ENCODE measurements around the gene GRAMD1C. TPM values are rescaled to one million over a fixed set of nuclear protein-coding genes. Genes with fewer than 3 reads are reported as not detected.
A peak's percentile ranks its signal among the peaks of the same experiment; 100 is the strongest.

The GRAMD1C gene
- total RNA-seq (2016; rRNA removed; fragmentation: Illumina TruSeq; extraction: Trizol) (not detected in 2 replicates), polyA plus RNA-seq (2011; rRNA removed) (0.45 and 1.0 TPM in 2 replicates), polyA minus RNA-seq (2011; rRNA and poly(A)+ RNA removed; ENCODE audit: low replicate concordance) (0.51 TPM in 1 of 2 replicates, not detected in the other), Bru-seq, nascent RNA (percentile 13 among the genes with signal in this experiment), BruChase-seq, experiment 1, labeled RNA remaining after a 6-hour chase (percentile 14 among the genes with signal in this experiment), BruChase-seq, experiment 2, labeled RNA remaining after a 2-hour chase (percentile 13 among the genes with signal in this experiment)
- total RNA-seq (2016; cell fraction: cytosol; rRNA removed; fragmentation: Illumina TruSeq; extraction: Trizol; ENCODE audit: low read depth), result not detected in 2 replicates
- 0.27 and 0.30 TPM in 2 replicates for total RNA-seq (2016; cell fraction: insoluble cytoplasmic fraction; rRNA removed; fragmentation: Illumina TruSeq; extraction: Trizol)
- not detected in 2 replicates for total RNA-seq (2016; cell fraction: membrane; rRNA removed; fragmentation: Illumina TruSeq; extraction: Trizol)
- not detected in 2 replicates for total RNA-seq (2016; cell fraction: nucleus; rRNA removed; fragmentation: Illumina TruSeq; extraction: Trizol)
- 0.03 and 0.06 TPM in 2 replicates for polyA plus RNA-seq (2011; cell fraction: cytosol; rRNA removed)
- polyA plus RNA-seq (2011; cell fraction: nucleus; rRNA removed), result 0.63 and 1.2 TPM in 2 replicates
- polyA plus RNA-seq (2012), result 0.16 and 0.31 TPM in 2 replicates
- not detected in 2 replicates for polyA plus RNA-seq (2016; cell fraction: cytosol; fragmentation: Illumina TruSeq; extraction: Trizol; ENCODE audit: low read depth)
- not detected in 2 replicates for polyA plus RNA-seq (2016; cell fraction: insoluble cytoplasmic fraction; fragmentation: Illumina TruSeq; extraction: Trizol; ENCODE audit: low read depth)
- polyA plus RNA-seq (2016; cell fraction: membrane; fragmentation: Illumina TruSeq; extraction: Trizol; ENCODE audit: low read depth), result not detected in 2 replicates
- polyA plus RNA-seq (2016; cell fraction: nucleus; fragmentation: Illumina TruSeq; extraction: Trizol; ENCODE audit: insufficient read depth, low read depth), result 0.12 TPM in 1 of 2 replicates, not detected in the other
- polyA minus RNA-seq (2011; cell fraction: cytosol; rRNA and poly(A)+ RNA removed), result not detected in 2 replicates
- polyA minus RNA-seq (2011; cell fraction: nucleus; rRNA and poly(A)+ RNA removed), result 1.5 and 3.5 TPM in 2 replicates
- long read RNA-seq, experiment 1, result 0 reads
- long read RNA-seq, experiment 2, result 0 reads

DNA sequence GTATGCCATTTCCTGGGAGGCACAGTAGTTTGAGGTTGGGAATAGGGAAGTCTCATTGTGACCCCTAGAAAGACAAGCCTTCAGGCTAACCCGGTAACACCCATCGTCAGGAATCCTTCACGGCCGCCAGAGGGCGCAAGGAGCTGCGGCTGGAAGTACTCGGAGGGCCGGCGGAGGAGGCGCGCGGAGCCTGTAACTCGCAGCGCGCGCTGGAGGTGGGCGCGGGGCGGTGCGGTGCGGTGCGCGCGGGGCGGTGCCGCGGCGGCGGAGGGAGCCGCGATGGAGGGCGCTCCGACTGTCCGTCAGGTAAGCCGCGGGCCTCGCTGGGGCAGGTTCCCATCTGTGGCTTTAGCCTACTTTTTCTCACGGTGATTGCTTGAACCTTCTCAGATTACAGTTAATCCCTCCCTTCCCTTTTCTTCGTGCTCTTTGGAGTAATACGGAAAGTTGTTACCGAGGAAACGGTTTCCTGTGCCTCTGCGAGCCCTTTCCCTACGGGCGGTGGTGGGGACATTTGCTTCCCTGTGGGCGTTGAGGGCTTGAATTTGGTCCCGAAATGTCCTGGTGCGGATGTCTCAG is at the start of gene GRAMD1C:
Gene GRAMD1C, plus strand, starts transcription at position 158 of the 579 bp plus-strand sequence. Its CDS starts 122 bp downstream, at position 280.
- peak; percentile 21 for FAIRE-seq
- DNase-seq (ENCODE audit: low spot score), result peak; percentile 72
- intact Hi-C loops (cut with micrococcal nuclease; ENCODE audit: unreplicated experiment), result loop anchor here (1.0 to 2.0 kb wide), 3 partner anchors 52 to 102 kb away; no protein-coding TSS in a partner anchor
- ChIA-PET POLR2A (no interaction called here), CTCF (ENCODE audit: low intra/inter-chr PET ratio, low total read pairs) (interaction anchor here (2.1 to 3.2 kb wide), 2 partner anchors 74 to 102 kb away, joined by 13 to 32 read pairs; no protein-coding TSS in a partner anchor)
- H4K20me1 ChIP-seq (ENCODE audit: insufficient read depth, low read length), result no peaks in the 10 kb centered on the region
- H3K4me1 ChIP-seq (ENCODE audit: insufficient read depth, low read length), result peaks cover 26% of the 10 kb centered on the region
- 3% methylated on average over 21 of the region's 48 CpGs for WGBS (ENCODE audit: low lambda C conversion rate)
- peaks cover 0 to 6% of the 10 kb centered on the region in 2 experiments; a peak in 4 of 5 replicates for H3K27me3 ChIP-seq (ENCODE audit: control insufficient read depth in 1 of 2, insufficient read depth in 2 of 2, low read length in 2 of 2)
- H3K27ac ChIP-seq (ENCODE audit: extremely low read length, insufficient read depth, low read length), result no peak within 1 kb of the TSS
- peak within 1 kb of the TSS; percentile 95 for H3K4me2 ChIP-seq (ENCODE audit: low read depth, low read length)
- peak within 1 kb of the TSS; percentile 44 to 77 (median 57) for H3K4me3 ChIP-seq (replicated peaks in 1 of 3; ENCODE audit: insufficient read depth in 1 of 3, low read depth in 2 of 3, low read length in 3 of 3)
- H3K9me3 ChIP-seq (ENCODE audit: low read length), result no peaks in the 10 kb centered on the region
- in situ Hi-C loops (cut with HindIII; ENCODE audit: extremely low pct_ligation_motif_present, low pct_unique_long_range_greater_than_20kb), result loop anchor here (10.0 kb wide), 1 partner anchor 94 kb away; the partner anchor contains the start of genes ATP6V1A and NAA50
- no peaks in the 10 kb centered on the region for H3K36me3 ChIP-seq (replicated peaks in 1 of 2; ENCODE audit: control insufficient read depth in 1 of 2, insufficient read depth in 2 of 2, low read length in 2 of 2)
- ATAC-seq, result peak; percentile 98
- H2AFZ ChIP-seq (ENCODE audit: low read length), result peak within 1 kb of the TSS; percentile 98
- no TSS peak for BruUV-seq (replicated peaks)
- peak within 1 kb of the TSS; percentile 52; the same call in 1 of the 2 replicates for H3K9ac ChIP-seq (ENCODE audit: insufficient read depth, low read depth, low read length)
- H3K79me2 ChIP-seq (ENCODE audit: insufficient read depth, low read length), result no peaks in the 10 kb centered on the region
- TF ChIP-seq, protein P1, sequence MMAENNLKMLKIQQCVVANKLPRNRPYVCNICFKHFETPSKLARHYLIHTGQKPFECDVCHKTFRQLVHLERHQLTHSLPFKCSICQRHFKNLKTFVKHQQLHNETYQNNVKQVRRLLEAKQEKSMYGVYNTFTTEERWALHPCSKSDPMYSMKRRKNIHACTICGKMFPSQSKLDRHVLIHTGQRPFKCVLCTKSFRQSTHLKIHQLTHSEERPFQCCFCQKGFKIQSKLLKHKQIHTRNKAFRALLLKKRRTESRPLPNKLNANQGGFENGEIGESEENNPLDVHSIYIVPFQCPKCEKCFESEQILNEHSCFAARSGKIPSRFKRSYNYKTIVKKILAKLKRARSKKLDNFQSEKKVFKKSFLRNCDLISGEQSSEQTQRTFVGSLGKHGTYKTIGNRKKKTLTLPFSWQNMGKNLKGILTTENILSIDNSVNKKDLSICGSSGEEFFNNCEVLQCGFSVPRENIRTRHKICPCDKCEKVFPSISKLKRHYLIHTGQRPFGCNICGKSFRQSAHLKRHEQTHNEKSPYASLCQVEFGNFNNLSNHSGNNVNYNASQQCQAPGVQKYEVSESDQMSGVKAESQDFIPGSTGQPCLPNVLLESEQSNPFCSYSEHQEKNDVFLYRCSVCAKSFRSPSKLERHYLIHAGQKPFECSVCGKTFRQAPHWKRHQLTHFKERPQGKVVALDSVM (CRISPR knock-in tag; IDR thresholded peaks at IDR 0.05), result 0 out of 2 replicates have a peak, but pooled peaks have one; percentile 31
- TF ChIP-seq EEA1 (CRISPR knock-in tag; IDR thresholded peaks at IDR 0.05; ENCODE audit: borderline replicate concordance) (no peak), ZNF343 (CRISPR knock-in tag; IDR thresholded peaks at IDR 0.05) (no peak), POLR2A (IDR thresholded peaks at IDR 0.05; ENCODE audit: insufficient read depth in 1 of 2, low read depth in 2 of 2, low read length in 2 of 2) (no peak), ELF3 (CRISPR knock-in tag; IDR thresholded peaks at IDR 0.05) (0 out of 2 replicates have a peak, but pooled peaks have one; percentile 26), BHLHE40 (IDR thresholded peaks at IDR 0.05; ENCODE audit: low read length) (no peak), KLF11 (CRISPR knock-in tag; IDR thresholded peaks at IDR 0.05) (no peak), ZNF781 (CRISPR knock-in tag; IDR thresholded peaks at IDR 0.05; ENCODE audit: borderline replicate concordance, not compliant biosample characterization) (no peak), NFKB2 (CRISPR knock-in tag; IDR thresholded peaks at IDR 0.05; ENCODE audit: borderline replicate concordance) (peak; percentile 28; the same call in 1 of the 2 replicates), SALL2 (CRISPR knock-in tag; IDR thresholded peaks at IDR 0.05) (peak; percentile 38; the same call in 1 of the 2 replicates), ZNF782 (CRISPR knock-in tag; IDR thresholded peaks at IDR 0.05; ENCODE audit: borderline replicate concordance) (no peak), ETV6 (CRISPR knock-in tag; conservative IDR thresholded peaks at IDR 0.05) (no peak), GFI1 (CRISPR knock-in tag; IDR thresholded peaks at IDR 0.05; ENCODE audit: borderline replicate concordance) (no peak)
- TF ChIP-seq, protein P2, sequence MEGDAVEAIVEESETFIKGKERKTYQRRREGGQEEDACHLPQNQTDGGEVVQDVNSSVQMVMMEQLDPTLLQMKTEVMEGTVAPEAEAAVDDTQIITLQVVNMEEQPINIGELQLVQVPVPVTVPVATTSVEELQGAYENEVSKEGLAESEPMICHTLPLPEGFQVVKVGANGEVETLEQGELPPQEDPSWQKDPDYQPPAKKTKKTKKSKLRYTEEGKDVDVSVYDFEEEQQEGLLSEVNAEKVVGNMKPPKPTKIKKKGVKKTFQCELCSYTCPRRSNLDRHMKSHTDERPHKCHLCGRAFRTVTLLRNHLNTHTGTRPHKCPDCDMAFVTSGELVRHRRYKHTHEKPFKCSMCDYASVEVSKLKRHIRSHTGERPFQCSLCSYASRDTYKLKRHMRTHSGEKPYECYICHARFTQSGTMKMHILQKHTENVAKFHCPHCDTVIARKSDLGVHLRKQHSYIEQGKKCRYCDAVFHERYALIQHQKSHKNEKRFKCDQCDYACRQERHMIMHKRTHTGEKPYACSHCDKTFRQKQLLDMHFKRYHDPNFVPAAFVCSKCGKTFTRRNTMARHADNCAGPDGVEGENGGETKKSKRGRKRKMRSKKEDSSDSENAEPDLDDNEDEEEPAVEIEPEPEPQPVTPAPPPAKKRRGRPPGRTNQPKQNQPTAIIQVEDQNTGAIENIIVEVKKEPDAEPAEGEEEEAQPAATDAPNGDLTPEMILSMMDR (CRISPR knock-in tag; IDR thresholded peaks at IDR 0.05), result peak; percentile 90

All from HepG2 (cell line).